Kidney epithelial cell (primary cell): Measurements from ENCODE around the gene RGS7. TPM values are rescaled to one million over a fixed set of nuclear protein-coding genes. Genes with fewer than 3 reads are reported as not detected.

ENCODE experiments used
- DNase-seq: peaks from one replicate; pipeline ENCODE4 v3.0.0-alpha.2; 2010; ENCODE audit warnings: low read depth
- H3K27me3 ChIP-seq: 2 replicates; pipeline ENCODE4 v1.6.0; 2011; ENCODE audit warnings: low read length; ENCODE audit not compliant: control insufficient read depth, insufficient read depth
- H3K36me3 ChIP-seq: 2 replicates; pipeline ENCODE4 v1.5.1; 2011; ENCODE audit warnings: low read length; ENCODE audit not compliant: control insufficient read depth, insufficient read depth
- H3K4me3 ChIP-seq: 2 replicates; pipeline ENCODE4 v1.5.1; 2011; ENCODE audit warnings: low read depth, mild to moderate bottlenecking, control low read depth, low read length
- total RNA-seq: library from RNA; depleted of rRNA; stranded (reverse); fragments of >200 nt; gene quantifications from 2 replicates; pipeline ENCODE4 v1.2.3, GENCODE V29; 2015
- TF ChIP-seq, protein P1 (sequence below): IDR thresholded peaks from 2 replicates; pipeline ENCODE4 v1.5.1; 2011; ENCODE audit warnings: mild to moderate bottlenecking, moderate library complexity, low read length, control low read depth, inconsistent platforms; ENCODE audit not compliant: insufficient read depth, poor library complexity, severe bottlenecking

The RGS7 gene
- total RNA-seq, 1 donor from 2014 or later = 1.5 TPM

DNA sequence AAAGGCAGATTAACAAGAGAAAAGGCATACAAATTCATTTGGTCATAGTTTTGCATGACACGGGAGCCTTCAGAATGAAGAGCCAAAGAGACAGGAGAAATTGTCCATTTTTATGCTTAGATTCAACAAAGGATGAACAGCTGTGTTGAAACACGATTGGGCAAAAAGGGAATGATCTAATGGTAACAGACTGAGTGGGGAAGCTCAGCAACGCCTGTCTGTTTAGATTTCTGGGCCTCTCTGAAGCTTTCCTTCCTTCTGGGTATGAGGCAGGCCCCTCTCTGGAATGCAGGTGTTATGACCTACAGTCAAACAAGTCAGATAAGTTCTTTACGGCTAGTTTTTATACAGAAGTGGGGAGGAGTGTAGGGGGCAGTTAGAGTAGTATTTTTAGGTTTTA is 154.6 kb downstream of the RGS7 start:
- no peak for DNase-seq
- no peaks in the 10 kb centered on the region for H3K27me3 ChIP-seq
- TF ChIP-seq, protein P1, sequence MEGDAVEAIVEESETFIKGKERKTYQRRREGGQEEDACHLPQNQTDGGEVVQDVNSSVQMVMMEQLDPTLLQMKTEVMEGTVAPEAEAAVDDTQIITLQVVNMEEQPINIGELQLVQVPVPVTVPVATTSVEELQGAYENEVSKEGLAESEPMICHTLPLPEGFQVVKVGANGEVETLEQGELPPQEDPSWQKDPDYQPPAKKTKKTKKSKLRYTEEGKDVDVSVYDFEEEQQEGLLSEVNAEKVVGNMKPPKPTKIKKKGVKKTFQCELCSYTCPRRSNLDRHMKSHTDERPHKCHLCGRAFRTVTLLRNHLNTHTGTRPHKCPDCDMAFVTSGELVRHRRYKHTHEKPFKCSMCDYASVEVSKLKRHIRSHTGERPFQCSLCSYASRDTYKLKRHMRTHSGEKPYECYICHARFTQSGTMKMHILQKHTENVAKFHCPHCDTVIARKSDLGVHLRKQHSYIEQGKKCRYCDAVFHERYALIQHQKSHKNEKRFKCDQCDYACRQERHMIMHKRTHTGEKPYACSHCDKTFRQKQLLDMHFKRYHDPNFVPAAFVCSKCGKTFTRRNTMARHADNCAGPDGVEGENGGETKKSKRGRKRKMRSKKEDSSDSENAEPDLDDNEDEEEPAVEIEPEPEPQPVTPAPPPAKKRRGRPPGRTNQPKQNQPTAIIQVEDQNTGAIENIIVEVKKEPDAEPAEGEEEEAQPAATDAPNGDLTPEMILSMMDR = no peak
- H3K36me3 ChIP-seq = no peaks in the 10 kb centered on the region
- H3K4me3 ChIP-seq = no peak overlapping the region

DNA sequence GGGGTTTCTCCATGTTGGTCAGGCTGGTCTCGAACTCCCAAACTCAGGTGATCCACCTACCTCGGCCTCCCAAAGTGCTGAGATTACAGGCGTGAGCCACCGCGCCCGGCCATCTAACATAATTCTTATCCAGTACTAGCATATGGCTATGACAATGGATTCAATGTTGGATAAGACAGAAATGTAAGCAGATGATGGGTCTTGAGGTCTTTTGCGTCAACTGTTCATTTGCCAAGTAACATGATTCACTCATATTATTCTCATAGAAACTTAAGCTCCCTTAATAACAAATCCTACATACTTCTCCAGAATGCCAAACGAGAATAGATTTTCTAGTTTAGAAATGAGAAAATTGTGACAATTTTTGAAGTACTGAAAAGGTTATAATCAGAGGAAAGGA is 170.3 kb downstream of the RGS7 start:
- H3K36me3 ChIP-seq = no peaks in the 10 kb centered on the region
- no peak for DNase-seq
- TF ChIP-seq, protein P1 = no peak
- H3K4me3 ChIP-seq = no peak overlapping the region
- no peaks in the 10 kb centered on the region for H3K27me3 ChIP-seq

DNA sequence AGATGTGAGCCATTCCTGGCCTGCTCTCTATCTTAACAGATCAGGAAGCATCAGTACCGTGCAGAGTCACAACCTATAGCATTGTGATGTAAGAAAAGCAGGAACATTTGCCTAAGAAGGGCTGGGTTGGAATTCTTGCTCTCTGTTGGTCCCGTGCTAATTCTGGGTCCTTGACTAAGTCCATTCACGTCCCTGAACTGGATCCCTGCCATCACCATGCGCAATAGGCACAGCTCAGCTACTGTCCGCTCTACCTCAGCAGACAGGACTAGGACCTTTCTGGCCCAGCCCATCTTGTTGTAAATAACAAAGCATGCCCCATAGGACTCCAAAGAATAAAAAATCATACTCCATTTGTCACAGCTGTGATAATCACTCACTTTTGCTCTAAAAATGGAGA is 175.0 kb downstream of the RGS7 start:
- H3K36me3 ChIP-seq = no peaks in the 10 kb centered on the region
- H3K27me3 ChIP-seq = no peaks in the 10 kb centered on the region
- no peak overlapping the region for H3K4me3 ChIP-seq
- no peak for DNase-seq
- TF ChIP-seq, protein P1 = no peak

DNA sequence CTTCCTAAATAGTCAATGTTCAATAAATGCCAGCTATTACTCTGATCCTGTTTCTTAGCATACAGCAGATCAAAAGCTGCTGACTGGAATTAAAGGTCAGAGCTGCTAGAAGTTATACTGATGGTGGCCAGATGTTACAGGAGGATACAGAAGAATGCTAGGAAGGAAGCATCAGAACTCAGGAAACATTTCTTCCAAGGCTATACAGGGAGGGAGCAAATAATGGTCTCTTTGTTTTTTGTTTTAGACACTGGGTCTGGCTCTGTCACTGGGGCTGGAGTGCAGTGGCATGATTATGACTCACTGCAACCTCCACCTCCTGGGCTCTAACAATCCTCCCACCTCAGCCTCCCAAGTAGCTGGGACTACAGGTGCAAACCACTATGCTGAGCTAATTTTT is 175.5 kb downstream of the RGS7 start:
- TF ChIP-seq, protein P1 = no peak
- no peak overlapping the region for H3K4me3 ChIP-seq
- H3K27me3 ChIP-seq = no peaks in the 10 kb centered on the region
- no peaks in the 10 kb centered on the region for H3K36me3 ChIP-seq
- no peak for DNase-seq

DNA sequence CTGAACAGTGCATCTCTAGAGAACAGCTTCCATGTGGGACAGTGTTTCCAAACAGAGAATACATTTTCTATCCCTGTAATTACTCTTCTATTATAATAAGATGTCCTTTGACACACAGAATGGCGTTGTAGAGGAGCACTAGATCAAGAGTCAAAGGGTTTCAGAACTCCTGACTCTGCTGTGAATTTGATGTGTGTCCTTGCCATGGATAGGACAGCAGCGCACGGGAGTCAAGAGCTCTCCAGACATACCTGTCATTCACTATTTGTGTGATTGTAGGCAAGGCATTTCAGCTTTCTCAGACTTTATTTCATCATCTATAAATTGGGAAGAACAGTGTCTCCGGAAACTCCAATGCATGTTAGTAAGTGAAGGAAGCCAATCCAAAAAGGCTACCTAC is 176.4 kb downstream of the RGS7 start:
- DNase-seq = no peak
- Histone ChIP-seq H3K4me3 (no peak overlapping the region), H3K36me3 (no peaks in the 10 kb centered on the region), H3K27me3 (no peaks in the 10 kb centered on the region)
- TF ChIP-seq, protein P1 = no peak

DNA sequence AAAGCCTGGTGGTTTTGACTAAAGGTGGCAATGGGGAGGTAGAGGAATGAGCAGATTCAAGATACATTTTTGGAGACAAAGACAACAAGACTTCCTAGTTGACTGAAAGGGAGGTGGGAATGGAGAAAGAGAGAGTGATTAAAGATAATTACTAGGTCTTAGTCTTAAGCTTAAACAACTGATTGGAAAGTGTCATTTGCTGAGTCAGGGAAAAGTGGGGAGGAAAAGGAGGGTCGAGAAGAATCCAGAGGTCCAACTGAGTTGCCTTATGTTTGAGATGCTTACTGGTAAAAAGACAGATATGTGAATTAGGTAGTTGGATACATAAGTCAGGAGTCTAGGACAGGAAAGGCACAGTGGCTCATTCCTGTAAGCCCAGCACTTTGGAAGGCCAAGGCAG is 179.3 kb downstream of the RGS7 start:
- DNase-seq = no peak

More for the DNA sequence above, 179.3 kb downstream of the RGS7 start:
- TF ChIP-seq, protein P1 = no peak
- H3K36me3 ChIP-seq = no peaks in the 10 kb centered on the region
- no peak overlapping the region for H3K4me3 ChIP-seq
- H3K27me3 ChIP-seq = no peaks in the 10 kb centered on the region
